Caco-2 (cell line): ENCODE data around the gene CTNNA2. TPM values are rescaled to one million over a fixed set of nuclear protein-coding genes. Genes with fewer than 3 reads are reported as not detected.

ENCODE experiments used
- BruUV-seq: library from RNA; stranded (reverse); fragments of 400-500 nt; replicated peaks from 2 replicates; lab custom pipeline; 2021; lab: Mats Ljungman, UMichigan
- CTCF ChIA-PET: fragments of 300-600 bp; sonication (Branson Sonifier 250); formaldehyde crosslinking; loops from one replicate; lab custom pipeline; 2022; ENCODE audit warnings: antibody characterized with exemption; lab: Charles Lee
- POLR2A ChIA-PET: fragments of 300-600 bp; sonication (Branson Sonifier 250); formaldehyde crosslinking; loops from one replicate; lab custom pipeline; 2022; ENCODE audit warnings: antibody characterized with exemption; lab: Charles Lee
- DNase-seq, 2 experiments: peaks; one replicate each; pipeline versions ENCODE4 v3.0.0 to v3.0.0-alpha.2; 2020 to 2022
- H3K27me3 ChIP-seq: replicated peaks from 2 replicates; pipeline ENCODE4 v1.6.0; 2011; ENCODE audit warnings: low read length; ENCODE audit not compliant: control insufficient read depth, insufficient read depth
- H3K36me3 ChIP-seq: 2 replicates; pipeline ENCODE4 v1.5.1; 2011; ENCODE audit warnings: low read length; ENCODE audit not compliant: control insufficient read depth, insufficient read depth
- H3K4me1 ChIP-seq: fragments of 250-450 bp; sonication (Bioruptor Pico); 2 replicates; pipeline ENCODE4 v1.5.1; 2020; ENCODE audit warnings: mild to moderate bottlenecking
- H3K4me3 ChIP-seq: 2 replicates; pipeline ENCODE4 v1.5.1; 2011; ENCODE audit warnings: low read depth, mild to moderate bottlenecking, control low read depth, low read length
- H3K9me3 ChIP-seq: fragments of 250-450 bp; sonication (Bioruptor Pico); 2 replicates; pipeline ENCODE4 v1.5.1; 2020; ENCODE audit warnings: mild to moderate bottlenecking, moderate library complexity
- H3K27ac Mint-ChIP-seq: one replicate; pipeline ENCODE4 v1.8.0; 2022; ENCODE audit warnings: mixed read lengths; ENCODE audit not compliant: unreplicated experiment
- H3K27me3 Mint-ChIP-seq: one replicate; pipeline ENCODE4 v1.8.0; 2022; ENCODE audit warnings: mixed read lengths; ENCODE audit not compliant: insufficient read depth, unreplicated experiment
- H3K36me3 Mint-ChIP-seq: one replicate; pipeline ENCODE4 v1.8.0; 2022; ENCODE audit warnings: mild to moderate bottlenecking, mixed read lengths; ENCODE audit not compliant: insufficient read depth, unreplicated experiment
- H3K4me1 Mint-ChIP-seq: one replicate; pipeline ENCODE4 v1.8.0; 2022; ENCODE audit warnings: low read depth, mixed read lengths; ENCODE audit not compliant: unreplicated experiment
- H3K4me3 Mint-ChIP-seq: one replicate; pipeline ENCODE4 v1.8.0; 2022; ENCODE audit warnings: mild to moderate bottlenecking, moderate library complexity, mixed read lengths; ENCODE audit not compliant: unreplicated experiment
- H3K9me3 Mint-ChIP-seq: one replicate; pipeline ENCODE4 v1.8.0; 2022; ENCODE audit warnings: mixed read lengths; ENCODE audit not compliant: unreplicated experiment
- intact Hi-C: fragments of 100-400 bp; cut with micrococcal nuclease; formaldehyde crosslinking; loops from one replicate; pipeline ENCODE4 v1.10.0; 2022; ENCODE audit not compliant: unreplicated experiment
- total RNA-seq: library from RNA; stranded (reverse); gene quantifications from 2 replicates; pipeline ENCODE4 v1.2.3, GENCODE V29; 2022
- TF ChIP-seq, protein P1 (sequence below), 2 experiments: fragments of 200-600 bp in 1 of 2; IDR thresholded peaks; 1 replicate in 1 of 2; 2 replicates in 1 of 2; pipeline versions ENCODE4 v1.5.1 to v1.8.0; 2011 to 2022; ENCODE audit warnings: antibody characterized with exemption in 1 of 2, control low read depth in 1 of 2, inconsistent platforms in 1 of 2, low read depth in 1 of 2, low read length in 1 of 2, mild to moderate bottlenecking in 1 of 2, moderate library complexity in 1 of 2; ENCODE audit not compliant: insufficient read depth in 1 of 2, severe bottlenecking in 1 of 2, unreplicated experiment in 1 of 2

CTNNA2 gene
- total RNA-seq, 1 experiment from 2014 or later, result not detected

GRCh38 chr2:79711098-79711497 is 198.2 kb downstream of the CTNNA2 start:
- TF ChIP-seq, protein P1, sequence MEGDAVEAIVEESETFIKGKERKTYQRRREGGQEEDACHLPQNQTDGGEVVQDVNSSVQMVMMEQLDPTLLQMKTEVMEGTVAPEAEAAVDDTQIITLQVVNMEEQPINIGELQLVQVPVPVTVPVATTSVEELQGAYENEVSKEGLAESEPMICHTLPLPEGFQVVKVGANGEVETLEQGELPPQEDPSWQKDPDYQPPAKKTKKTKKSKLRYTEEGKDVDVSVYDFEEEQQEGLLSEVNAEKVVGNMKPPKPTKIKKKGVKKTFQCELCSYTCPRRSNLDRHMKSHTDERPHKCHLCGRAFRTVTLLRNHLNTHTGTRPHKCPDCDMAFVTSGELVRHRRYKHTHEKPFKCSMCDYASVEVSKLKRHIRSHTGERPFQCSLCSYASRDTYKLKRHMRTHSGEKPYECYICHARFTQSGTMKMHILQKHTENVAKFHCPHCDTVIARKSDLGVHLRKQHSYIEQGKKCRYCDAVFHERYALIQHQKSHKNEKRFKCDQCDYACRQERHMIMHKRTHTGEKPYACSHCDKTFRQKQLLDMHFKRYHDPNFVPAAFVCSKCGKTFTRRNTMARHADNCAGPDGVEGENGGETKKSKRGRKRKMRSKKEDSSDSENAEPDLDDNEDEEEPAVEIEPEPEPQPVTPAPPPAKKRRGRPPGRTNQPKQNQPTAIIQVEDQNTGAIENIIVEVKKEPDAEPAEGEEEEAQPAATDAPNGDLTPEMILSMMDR (IDR thresholded peaks at IDR 0.05; ENCODE audit: insufficient read depth in 1 of 2, low read depth in 1 of 2, low read length in 1 of 2, severe bottlenecking in 1 of 2, unreplicated experiment in 1 of 2), result no peak
- H3K36me3 ChIP-seq, result no peaks in the 10 kb centered on the region
- H3K27me3 Mint-ChIP-seq, result peaks cover 15% of the 10 kb centered on the region
- CTCF ChIA-PET, result no interaction called here
- H3K4me1 Mint-ChIP-seq, result no peaks in the 10 kb centered on the region
- no peak overlapping the region for H3K27ac Mint-ChIP-seq
- no TSS peak for BruUV-seq
- no peak for DNase-seq
- no peaks in the 10 kb centered on the region for H3K9me3 ChIP-seq
- H3K27me3 ChIP-seq, result no peaks in the 10 kb centered on the region
- no peaks in the 10 kb centered on the region for H3K36me3 Mint-ChIP-seq
- H3K4me1 ChIP-seq, result no peaks in the 10 kb centered on the region
- intact Hi-C loops, result no loop called here
- no peaks in the 10 kb centered on the region for H3K9me3 Mint-ChIP-seq
- no peak overlapping the region for H3K4me3 ChIP-seq
- H3K4me3 Mint-ChIP-seq, result no peak overlapping the region
- POLR2A ChIA-PET, result no interaction called here

DNA sequence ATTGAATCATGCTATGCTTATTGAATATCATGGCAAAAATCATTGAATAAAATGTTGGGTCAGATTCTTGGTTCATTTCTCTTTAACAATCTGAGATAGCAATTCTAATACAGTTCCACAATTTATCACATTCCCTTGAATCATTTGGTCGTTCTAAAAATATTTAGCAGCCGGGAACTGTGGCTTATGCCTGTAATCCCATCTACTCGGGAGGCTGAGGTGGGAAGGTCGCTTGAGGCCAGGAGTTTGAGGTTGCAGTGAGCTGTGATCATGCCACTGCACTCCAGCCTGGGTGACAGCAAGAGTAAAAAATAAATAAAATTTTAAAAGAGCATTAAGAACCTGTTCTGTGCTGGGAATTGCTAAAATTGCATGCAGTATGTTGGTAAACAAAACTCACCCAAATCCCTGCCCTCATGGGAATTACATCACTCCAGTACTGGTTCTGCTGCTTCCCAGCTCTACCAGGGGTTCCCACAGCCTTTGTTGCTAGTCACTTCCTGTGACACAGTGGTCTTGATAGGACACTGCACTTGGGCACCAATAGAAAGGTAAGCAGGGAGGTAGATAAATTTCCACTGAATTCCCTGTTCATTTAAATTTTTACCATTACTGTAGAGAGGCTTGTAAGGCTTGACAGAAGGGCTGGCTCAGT is 200.4 kb downstream of the CTNNA2 start:
- ChIA-PET POLR2A (no interaction called here), CTCF (no interaction called here)
- no peak for DNase-seq
- no TSS peak for BruUV-seq
- intact Hi-C loops, result no loop called here
- H3K4me1 Mint-ChIP-seq, result no peaks in the 10 kb centered on the region
- TF ChIP-seq, protein P1 (IDR thresholded peaks at IDR 0.05; ENCODE audit: insufficient read depth in 1 of 2, low read depth in 1 of 2, low read length in 1 of 2, severe bottlenecking in 1 of 2, unreplicated experiment in 1 of 2), result no peak
- Histone ChIP-seq H3K9me3 (no peaks in the 10 kb centered on the region), H3K36me3 (no peaks in the 10 kb centered on the region), H3K27me3 (no peaks in the 10 kb centered on the region), H3K4me1 (peaks cover 18% of the 10 kb centered on the region), H3K4me3 (no peak overlapping the region)
- H3K27me3 Mint-ChIP-seq, result peaks cover 11% of the 10 kb centered on the region
- no peaks in the 10 kb centered on the region for H3K9me3 Mint-ChIP-seq
- no peak overlapping the region for H3K27ac Mint-ChIP-seq
- no peak overlapping the region for H3K4me3 Mint-ChIP-seq
- H3K36me3 Mint-ChIP-seq, result no peaks in the 10 kb centered on the region

DNA sequence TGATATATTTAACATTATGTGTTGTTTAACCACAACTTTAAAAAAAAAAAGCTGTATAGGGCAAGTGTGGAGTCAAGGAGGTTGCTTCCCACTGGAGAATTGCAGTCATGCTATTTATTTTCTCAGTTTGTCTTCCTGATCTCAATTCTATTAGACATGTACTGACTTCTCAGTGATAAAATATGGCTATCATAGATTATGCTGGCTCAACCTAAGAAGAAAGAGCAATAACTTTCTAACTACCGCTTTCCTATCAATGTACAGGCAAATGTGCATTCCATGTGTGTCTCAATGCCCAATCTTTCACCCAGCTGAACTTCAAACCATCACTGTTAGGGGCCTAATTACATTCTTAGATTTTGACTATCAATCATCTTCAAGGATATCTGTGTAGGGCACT is 201.4 kb downstream of the CTNNA2 start:
- Histone ChIP-seq H3K9me3 (no peaks in the 10 kb centered on the region), H3K4me1 (peaks cover 18% of the 10 kb centered on the region), H3K4me3 (no peak overlapping the region), H3K36me3 (no peaks in the 10 kb centered on the region), H3K27me3 (no peaks in the 10 kb centered on the region)
- Mint-ChIP-seq H3K4me1 (no peaks in the 10 kb centered on the region), H3K27ac (no peak overlapping the region), H3K36me3 (no peaks in the 10 kb centered on the region), H3K27me3 (peaks cover 8% of the 10 kb centered on the region), H3K9me3 (no peaks in the 10 kb centered on the region), H3K4me3 (no peak overlapping the region)
- TF ChIP-seq, protein P1 (IDR thresholded peaks at IDR 0.05; ENCODE audit: insufficient read depth in 1 of 2, low read depth in 1 of 2, low read length in 1 of 2, severe bottlenecking in 1 of 2, unreplicated experiment in 1 of 2), result no peak
- ChIA-PET CTCF (no interaction called here), POLR2A (no interaction called here)
- no TSS peak for BruUV-seq
- intact Hi-C loops, result no loop called here
- no peak for DNase-seq
